ENCODE results near the gene CACNA2D3.

DNA sequence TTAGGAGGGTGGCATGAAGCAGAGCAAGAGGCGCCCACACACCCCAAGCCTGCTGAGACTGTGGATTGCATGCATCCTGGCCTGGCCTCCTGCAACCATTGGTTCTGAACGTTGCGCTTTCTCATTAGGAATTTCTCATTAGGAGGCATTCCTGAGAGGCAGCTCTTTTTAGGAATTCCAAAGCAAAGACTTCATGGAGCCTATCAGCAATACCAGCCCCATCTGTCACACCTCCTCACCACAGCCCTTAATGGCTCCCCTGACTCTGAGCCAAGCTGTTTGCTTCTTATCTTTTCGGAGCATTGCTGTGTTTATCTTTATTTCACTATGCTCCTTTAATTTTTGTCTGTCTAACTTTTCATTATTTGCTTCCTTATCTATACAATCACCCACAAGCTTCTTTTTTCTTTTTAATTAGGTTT, 226.9 kb downstream of the CACNA2D3 start:
- TF ChIP-seq, protein P1, sequence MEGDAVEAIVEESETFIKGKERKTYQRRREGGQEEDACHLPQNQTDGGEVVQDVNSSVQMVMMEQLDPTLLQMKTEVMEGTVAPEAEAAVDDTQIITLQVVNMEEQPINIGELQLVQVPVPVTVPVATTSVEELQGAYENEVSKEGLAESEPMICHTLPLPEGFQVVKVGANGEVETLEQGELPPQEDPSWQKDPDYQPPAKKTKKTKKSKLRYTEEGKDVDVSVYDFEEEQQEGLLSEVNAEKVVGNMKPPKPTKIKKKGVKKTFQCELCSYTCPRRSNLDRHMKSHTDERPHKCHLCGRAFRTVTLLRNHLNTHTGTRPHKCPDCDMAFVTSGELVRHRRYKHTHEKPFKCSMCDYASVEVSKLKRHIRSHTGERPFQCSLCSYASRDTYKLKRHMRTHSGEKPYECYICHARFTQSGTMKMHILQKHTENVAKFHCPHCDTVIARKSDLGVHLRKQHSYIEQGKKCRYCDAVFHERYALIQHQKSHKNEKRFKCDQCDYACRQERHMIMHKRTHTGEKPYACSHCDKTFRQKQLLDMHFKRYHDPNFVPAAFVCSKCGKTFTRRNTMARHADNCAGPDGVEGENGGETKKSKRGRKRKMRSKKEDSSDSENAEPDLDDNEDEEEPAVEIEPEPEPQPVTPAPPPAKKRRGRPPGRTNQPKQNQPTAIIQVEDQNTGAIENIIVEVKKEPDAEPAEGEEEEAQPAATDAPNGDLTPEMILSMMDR (conservative IDR thresholded peaks at IDR 0.05 in 1 of 2, IDR thresholded peaks at IDR 0.05 in 1 of 2; ENCODE audit: extremely low read depth in 1 of 2, insufficient read depth in 1 of 2, low read depth in 1 of 2, low read length in 2 of 2): no peak
- no peak for TF ChIP-seq EZH2 (IDR thresholded peaks at IDR 0.05; ENCODE audit: borderline replicate concordance, low read length)
